Anterior cingulate cortex (tissue), 58 donors: ENCODE measurements around the gene MYH10.
A peak's percentile ranks its signal among the peaks of the same experiment; 100 is the strongest.

ENCODE experiments used
- DNase-seq, 58 donors: peaks; one replicate each; lab custom pipeline; 2025; lab: John Stamatoyannopoulos, UW

MYH10 gene

GRCh38 chr17:8479431-8479947, 151.0 kb downstream of the MYH10 start:
- DNase-seq = peak in 51 of 58 donors; percentile 14 to 84 (median 67)

GRCh38 chr17:8477715-8478441, 152.6 kb downstream of the MYH10 start:
- no peak for DNase-seq

DNA sequence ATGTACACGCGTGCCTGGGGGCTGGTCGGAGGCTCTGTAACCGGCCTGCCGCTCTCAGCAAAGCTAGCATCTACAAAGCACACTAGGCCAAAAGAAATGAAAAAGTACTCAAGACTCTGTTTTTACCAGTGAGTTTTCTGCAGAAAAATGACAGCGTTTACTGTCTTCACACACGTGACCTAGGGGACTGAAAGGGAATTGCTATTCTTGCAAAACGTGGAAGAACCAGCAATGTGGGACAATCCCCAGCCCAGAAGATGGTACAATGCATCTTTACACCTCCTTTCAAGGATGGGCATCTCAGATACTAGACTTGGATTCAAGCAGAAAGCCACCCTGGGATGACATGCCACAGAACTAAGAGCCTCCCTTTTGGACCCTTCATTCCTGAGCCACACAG, 153.4 kb downstream of the MYH10 start:
- DNase-seq = no peak

GRCh38 chr17:8476741-8477140, 153.8 kb downstream of the MYH10 start:
- DNase-seq = no peak

DNA sequence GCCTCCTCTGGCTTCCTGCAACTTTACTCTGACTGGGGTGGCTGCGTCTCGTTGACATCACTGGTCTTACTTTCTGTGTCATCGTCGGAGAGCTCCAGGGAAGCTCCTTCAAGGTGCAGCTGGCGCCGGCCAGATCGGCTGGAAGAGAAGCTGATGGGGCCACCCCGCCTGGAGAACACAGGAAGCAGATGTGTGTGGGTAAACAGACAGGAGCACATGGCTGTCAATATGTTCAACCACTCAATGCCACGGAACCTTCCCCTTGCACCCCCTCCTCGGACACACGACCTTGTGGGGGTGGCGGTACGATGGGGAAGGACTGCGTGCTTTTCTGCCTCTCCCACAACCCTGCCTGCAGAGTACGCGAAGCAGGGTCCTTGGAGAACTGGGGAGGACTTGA, 154.7 kb downstream of the MYH10 start:
- DNase-seq = no peak

- DNase-seq = no peak
Observed at GRCh38 chr17:8475227-8475626, 155.3 kb downstream of the MYH10 start.

- DNase-seq = no peak
Observed at GRCh38 chr17:8474826-8475225, 155.7 kb downstream of the MYH10 start.

DNA sequence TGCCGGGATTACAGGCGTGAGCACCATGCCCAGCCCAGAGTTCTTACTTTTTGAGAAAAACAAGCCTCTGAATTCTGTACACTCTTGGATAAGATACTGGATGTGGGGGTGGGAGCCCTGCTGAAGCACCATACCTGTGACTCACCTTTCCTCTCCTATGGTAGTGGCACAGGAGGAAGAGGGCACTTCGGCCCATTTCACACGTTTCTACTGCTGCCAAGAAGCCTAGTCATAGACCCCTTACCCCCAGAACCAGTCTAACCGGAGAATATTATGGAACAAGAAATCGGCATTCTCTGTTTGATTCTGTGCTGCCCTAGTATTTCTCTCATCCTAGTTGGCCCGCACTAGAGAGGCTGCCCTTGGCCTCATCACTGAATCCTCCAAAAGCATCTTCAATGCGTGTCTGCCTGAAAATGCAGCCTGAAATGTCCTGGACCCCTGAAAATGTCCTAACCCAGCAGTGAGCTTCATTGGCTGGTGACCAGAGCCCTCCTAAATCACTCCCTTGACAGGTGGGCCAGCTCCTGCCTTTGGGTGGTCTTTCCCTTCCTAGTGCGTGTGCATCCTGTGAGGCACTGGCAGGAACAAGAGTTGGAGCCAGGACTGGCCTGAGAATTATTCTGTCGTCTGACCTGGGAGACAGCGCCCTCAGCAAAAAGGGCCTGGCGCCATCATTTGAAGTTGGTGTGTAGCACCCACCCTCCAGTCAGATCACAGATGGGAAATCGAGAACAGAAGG, 156.9 kb downstream of the MYH10 start:
- no peak for DNase-seq

- DNase-seq = no peak
Observed at GRCh38 chr17:8472663-8473062, 157.9 kb downstream of the MYH10 start.

GRCh38 chr17:8470447-8471047, 160.0 kb downstream of the MYH10 start:
- DNase-seq = peak in 40 of 58 donors; percentile 15 to 76 (median 47)

DNA sequence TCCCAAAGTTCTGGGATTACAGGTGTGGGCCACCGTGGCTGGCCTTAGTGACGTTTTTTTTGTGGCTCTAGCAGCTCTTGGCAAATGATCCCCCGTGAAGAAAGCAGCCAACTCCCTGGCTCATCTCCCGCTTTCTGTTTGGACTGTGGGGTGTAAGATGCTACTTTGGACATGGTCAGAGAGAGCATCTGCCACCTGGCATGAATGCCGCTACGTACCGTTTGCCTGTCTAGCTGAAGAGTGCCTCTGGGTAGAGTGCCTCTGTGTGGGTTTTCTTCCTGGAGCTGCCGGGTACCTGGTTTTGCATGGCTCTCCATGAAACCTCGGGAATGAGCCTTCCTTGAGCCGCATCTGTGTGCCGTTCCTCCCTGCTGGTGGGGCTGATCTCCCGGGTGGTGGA, 160.6 kb downstream of the MYH10 start:
- DNase-seq = no peak

GRCh38 chr17:8468980-8469379, 161.5 kb downstream of the MYH10 start:
- DNase-seq = no peak

GRCh38 chr17:8468127-8468526, 162.4 kb downstream of the MYH10 start:
- no peak for DNase-seq

DNA sequence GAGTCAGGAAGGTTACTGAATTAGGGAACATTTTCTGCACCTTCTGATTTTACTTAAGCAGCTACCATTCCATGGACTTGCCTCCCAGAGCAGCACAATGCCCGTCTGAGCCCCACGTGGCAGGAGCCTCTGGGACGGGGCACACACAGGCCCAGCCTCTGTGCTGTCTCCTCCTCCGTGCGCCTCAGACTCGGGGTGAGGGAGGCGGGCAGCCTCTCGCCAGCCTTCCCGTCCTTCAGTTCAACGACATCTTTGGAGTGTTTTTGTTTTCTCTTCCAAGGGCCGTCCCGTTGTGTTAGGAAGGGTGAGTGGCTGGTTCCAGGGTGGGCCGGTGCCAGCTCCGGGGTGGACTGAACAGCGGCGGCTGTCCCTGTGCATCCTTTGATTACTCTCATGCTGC, 163.0 kb downstream of the MYH10 start:
- peak in 3 of 58 donors; percentile 19 to 31 (median 29) for DNase-seq

DNA sequence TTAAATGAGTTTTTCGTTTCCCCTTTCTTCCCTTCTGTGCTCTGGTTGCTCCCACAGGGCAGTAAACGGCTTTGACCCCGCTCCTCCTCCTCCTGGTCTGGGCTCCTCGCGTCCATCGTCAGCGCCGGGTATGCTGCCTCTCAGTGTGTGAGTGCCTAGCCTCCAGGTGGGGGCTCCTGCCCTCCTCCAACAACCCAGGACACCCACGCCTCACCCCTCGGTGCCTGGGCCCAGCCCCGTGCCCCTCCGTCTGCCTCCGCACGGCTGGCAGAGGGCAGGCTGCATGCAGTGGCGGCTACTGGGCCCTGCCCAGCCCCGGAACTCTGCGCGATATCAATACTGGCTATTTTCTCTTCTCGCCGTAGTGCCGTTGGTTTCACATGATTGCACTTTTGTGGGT, 163.7 kb downstream of the MYH10 start:
- DNase-seq = no peak

DNA sequence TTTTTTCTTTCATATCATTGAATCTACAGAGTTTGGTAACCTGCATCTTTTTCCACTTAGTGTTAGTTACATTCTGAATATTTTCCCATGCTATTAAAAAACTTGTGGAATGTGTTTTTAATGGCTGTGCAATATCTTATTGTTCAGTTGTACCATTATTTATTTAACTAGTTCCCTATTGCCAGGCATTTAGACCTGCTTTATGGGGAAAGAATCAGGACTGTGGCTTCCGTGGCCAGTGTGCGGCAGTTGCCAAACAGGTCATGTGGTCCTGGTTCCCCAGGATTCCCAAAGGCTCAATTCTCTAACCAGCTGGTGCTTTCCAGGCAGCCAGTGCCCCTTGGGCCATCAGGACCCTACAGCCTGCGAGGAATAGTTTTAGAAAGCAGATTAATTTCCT, 164.1 kb downstream of the MYH10 start:
- peak in 1 of 58 donors; percentile 26 for DNase-seq

DNA sequence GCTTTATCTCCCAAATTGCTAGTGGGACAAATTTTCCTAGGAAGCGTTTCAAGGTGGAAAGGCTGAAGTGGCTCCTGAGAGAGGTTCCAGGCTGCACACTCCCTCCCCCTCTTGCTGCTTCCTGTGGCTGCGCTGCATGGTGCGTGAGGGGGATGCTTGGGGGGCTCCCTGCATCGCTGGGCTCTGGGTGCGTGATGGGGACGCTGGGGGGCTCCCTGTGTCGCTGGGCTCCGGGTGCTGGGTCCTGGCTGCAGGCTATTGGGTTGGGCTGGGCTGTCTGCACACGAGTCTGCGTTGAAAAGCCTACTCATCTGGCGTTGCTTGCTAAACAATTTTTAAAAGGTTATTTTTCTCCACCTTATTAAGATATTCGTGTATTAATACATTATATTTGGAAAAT, 164.8 kb downstream of the MYH10 start:
- no peak for DNase-seq

- DNase-seq = no peak
Observed at GRCh38 chr17:8465356-8465755, 165.2 kb downstream of the MYH10 start.

DNA sequence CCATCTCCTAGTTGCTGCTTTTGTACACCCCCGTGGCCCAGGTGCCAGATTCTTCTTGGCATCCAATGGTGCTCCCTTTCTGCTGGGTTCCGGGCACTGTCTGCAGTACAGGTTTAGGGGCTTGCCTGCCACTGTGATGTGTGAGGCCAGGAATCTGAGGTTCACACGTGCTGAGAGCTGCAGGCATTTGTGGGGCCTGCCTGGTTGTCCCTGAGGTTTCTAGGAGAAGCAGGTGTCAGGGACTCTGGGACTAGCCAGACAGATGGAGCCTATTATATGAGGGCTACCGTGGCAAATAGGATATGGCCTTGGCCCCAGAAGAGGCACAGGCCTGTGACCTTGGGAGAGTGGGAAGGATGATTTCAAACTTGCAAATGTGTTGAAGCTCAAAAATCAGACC, 165.6 kb downstream of the MYH10 start:
- no peak for DNase-seq

- no peak for DNase-seq
Observed at GRCh38 chr17:8463099-8463498, 167.4 kb downstream of the MYH10 start.

DNA sequence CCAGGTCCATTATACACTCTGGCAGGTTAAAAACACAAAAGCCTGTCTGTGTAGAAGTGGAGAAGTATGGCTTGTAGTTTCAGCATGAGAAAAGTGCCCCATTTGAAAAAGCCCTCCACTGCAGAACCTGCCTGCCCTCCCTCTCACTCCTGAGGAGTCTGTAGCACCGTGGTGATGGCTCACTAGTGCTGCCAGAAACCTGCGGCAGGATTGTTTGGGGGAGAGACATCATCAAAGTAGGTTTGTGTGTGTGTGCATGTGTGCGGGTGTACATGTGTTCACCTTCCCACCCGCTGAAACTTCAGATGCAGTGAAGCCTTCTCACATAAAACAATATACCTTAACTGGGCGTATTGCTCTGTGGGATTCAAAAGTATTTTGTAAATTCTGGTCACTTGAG, 168.0 kb downstream of the MYH10 start:
- DNase-seq = no peak
